CD14-positive monocyte (primary cell): ENCODE data around the gene MAGEC2. TPM values are rescaled to one million over a fixed set of nuclear protein-coding genes. Genes with fewer than 3 reads are reported as not detected.

ENCODE experiments used
- DNase-seq, 3 donors: peaks; one replicate each; pipeline ENCODE4 v3.0.0-alpha.2; 2011 to 2022
- H2AFZ ChIP-seq: 2 replicates; pipeline ENCODE4 v1.6.0; 2012; ENCODE audit warnings: mild to moderate bottlenecking, low read depth, low read length, inconsistent platforms; ENCODE audit not compliant: insufficient read depth, poor library complexity, severe bottlenecking
- H3K27ac ChIP-seq, 2 donors: 1 replicate in 1 of 2; 2 replicates in 1 of 2; pipeline ENCODE4 v1.5.1; 2012 to 2013; ENCODE audit warnings: low read length in 2 of 2, control low read depth in 1 of 2, inconsistent platforms in 1 of 2, low read depth in 1 of 2, mild to moderate bottlenecking in 1 of 2
- H3K27me3 ChIP-seq, 2 donors: one replicate each; pipeline versions ENCODE4 v1.6.0 to v1.6.1; 2011 to 2013; ENCODE audit warnings: low read length in 2 of 2; ENCODE audit not compliant: control insufficient read depth in 2 of 2, insufficient read depth in 2 of 2
- H3K36me3 ChIP-seq, 2 donors: replicated peaks in 1 of 2; 1 replicate in 1 of 2; 2 replicates in 1 of 2; pipeline versions ENCODE4 v1.5.1 to v1.6.1; 2012 to 2013; ENCODE audit warnings: low read length in 2 of 2, control low read depth in 1 of 2, inconsistent platforms in 1 of 2, mild to moderate bottlenecking in 1 of 2; ENCODE audit not compliant: insufficient read depth in 2 of 2, control insufficient read depth in 1 of 2
- H3K4me1 ChIP-seq, 2 donors: 1 replicate in 1 of 2; 2 replicates in 1 of 2; pipeline versions ENCODE4 v1.5.1 to v1.6.1; 2012 to 2013; ENCODE audit warnings: low read length in 2 of 2, control low read depth in 1 of 2, inconsistent platforms in 1 of 2, mild to moderate bottlenecking in 1 of 2, moderate library complexity in 1 of 2; ENCODE audit not compliant: insufficient read depth in 2 of 2, control insufficient read depth in 1 of 2
- H3K4me2 ChIP-seq: replicated peaks from 2 replicates; pipeline ENCODE3; 2012; ENCODE audit warnings: low read length, moderate library complexity, mild to moderate bottlenecking; ENCODE audit not compliant: poor library complexity, severe bottlenecking; ENCODE audit errors: extremely low read depth
- H3K4me3 ChIP-seq, 3 experiments: fragments of 200-600 bp in 1 of 3; sonication (generic) in 1 of 3; replicated peaks in 1 of 3; 1 replicate in 2 of 3; 2 replicates in 1 of 3; pipeline ENCODE4 v1.5.1; 2011 to 2013; ENCODE audit warnings: low read length in 3 of 3, mild to moderate bottlenecking in 3 of 3, control low read depth in 2 of 3, low read depth in 2 of 3, inconsistent platforms in 1 of 3, moderate library complexity in 1 of 3
- H3K79me2 ChIP-seq: 2 replicates; pipeline ENCODE4 v1.6.0; 2012; ENCODE audit warnings: mild to moderate bottlenecking, control low read depth, inconsistent platforms, low read length, moderate library complexity; ENCODE audit not compliant: insufficient read depth
- H3K9ac ChIP-seq: 2 replicates; pipeline ENCODE4 v1.6.0; 2017; ENCODE audit warnings: low read length, mild to moderate bottlenecking; ENCODE audit not compliant: insufficient read depth, poor library complexity, severe bottlenecking
- H3K9me3 ChIP-seq, 2 donors: replicated peaks in 1 of 2; 1 replicate in 1 of 2; 2 replicates in 1 of 2; pipeline versions ENCODE4 v1.5.1 to v1.6.1; 2012 to 2013; ENCODE audit warnings: low read length in 2 of 2, control low read depth in 1 of 2; ENCODE audit not compliant: control insufficient read depth in 1 of 2, insufficient read depth in 1 of 2
- H4K20me1 ChIP-seq: 2 replicates; pipeline ENCODE4 v1.6.0; 2012; ENCODE audit warnings: mild to moderate bottlenecking, low read length, control low read depth, moderate library complexity; ENCODE audit not compliant: insufficient read depth
- H3K27ac Mint-ChIP-seq, 7 donors: one replicate each; pipeline ENCODE4 v1.8.0; 2020; ENCODE audit warnings: mild to moderate bottlenecking in 7 of 7, mixed read lengths in 7 of 7, moderate library complexity in 6 of 7, inconsistent platforms in 2 of 7
- H3K27me3 Mint-ChIP-seq, 3 donors: one replicate each; pipeline ENCODE4 v1.8.0; 2021 to 2022; ENCODE audit warnings: low read depth in 3 of 3, mild to moderate bottlenecking in 3 of 3, mixed read lengths in 3 of 3, moderate library complexity in 3 of 3, inconsistent platforms in 1 of 3
- H3K36me3 Mint-ChIP-seq, 2 donors: one replicate each; pipeline ENCODE4 v1.8.0; 2020; ENCODE audit warnings: mixed read lengths in 2 of 2, inconsistent platforms in 1 of 2, mild to moderate bottlenecking in 1 of 2
- H3K4me1 Mint-ChIP-seq: one replicate; pipeline ENCODE4 v1.8.0; 2020; ENCODE audit warnings: mild to moderate bottlenecking, mixed read lengths
- H3K4me3 Mint-ChIP-seq, 2 donors: one replicate each; pipeline ENCODE4 v1.8.0; 2020; ENCODE audit warnings: mild to moderate bottlenecking in 2 of 2, mixed read lengths in 2 of 2, moderate library complexity in 1 of 2
- H3K9me3 Mint-ChIP-seq, 7 donors: one replicate each; pipeline ENCODE4 v1.8.0; 2020 to 2022; ENCODE audit warnings: mixed read lengths in 7 of 7, mild to moderate bottlenecking in 6 of 7, moderate library complexity in 6 of 7, inconsistent platforms in 2 of 7
- CTCF ChIP-seq: fragments of 200-600 bp; IDR thresholded peaks from one replicate; pipeline ENCODE4 v1.8.0; 2022; ENCODE audit warnings: antibody characterized with exemption, mild to moderate bottlenecking
- WGBS: methylation state at CpG from one replicate; pipeline ENCODE4 v1.1.5; 2013; ENCODE audit warnings: missing lambda C conversion rate; ENCODE audit not compliant: insufficient coverage; 5-methylcytosine and 5-hydroxymethylcytosine counted together
- intact Hi-C, 2 donors: fragments of 100-400 bp; cut with micrococcal nuclease; formaldehyde crosslinking; loops; one replicate each; pipeline versions ENCODE4 v1.15.0 to v1.15.1; 2023
- polyA plus RNA-seq, 3 donors: library from polyadenylated mRNA; depleted of rRNA in 1 of 3; unstranded in 2 of 3; stranded (reverse) in 1 of 3; fragments of 300-500 nt in 2 of 3; fragments of >200 nt in 1 of 3; fragmentation: Illumina TruSeq in 2 of 3; gene quantifications; 1 replicate in 2 of 3; 2 replicates in 1 of 3; pipeline ENCODE4 v1.2.3, GENCODE V29; 2012 to 2021

The MAGEC2 gene
- polyA plus RNA-seq, 3 donors: not detected

DNA sequence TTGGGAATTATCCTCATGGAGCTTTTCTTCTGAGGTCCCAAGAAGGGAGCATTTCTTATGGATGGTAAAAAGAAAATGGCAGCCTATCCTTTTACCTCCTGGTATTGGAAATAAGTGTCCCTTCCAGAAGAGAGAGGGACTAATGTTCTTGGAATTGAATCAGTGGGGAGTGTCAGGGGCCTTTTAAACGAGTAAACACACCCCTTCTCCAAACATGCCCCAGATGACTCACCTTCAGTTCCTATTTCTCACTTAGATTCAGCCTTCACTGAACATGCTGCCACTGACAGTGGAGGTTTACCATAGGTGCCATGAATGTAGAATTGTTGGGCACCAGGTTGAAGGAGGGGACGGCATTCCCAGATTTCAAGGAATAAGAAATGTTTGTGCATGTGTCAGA, 19.0 kb downstream of the MAGEC2 start:
- WGBS: no CpG with 5 or more reads among the region's 2 CpGs
- H4K20me1 ChIP-seq: no peaks in the 10 kb centered on the region
- Mint-ChIP-seq H3K36me3 (no peaks in the 10 kb centered on the region), H3K4me3 (no peak overlapping the region), H3K27ac (no peak overlapping the region), H3K9me3 (peaks cover 0 to 4% (median 1%) of the 10 kb centered on the region in 7 donors), H3K4me1 (no peaks in the 10 kb centered on the region), H3K27me3 (peaks cover 0 to 1% (median 0%) of the 10 kb centered on the region in 3 donors)
- TF ChIP-seq CTCF: no peak
- H3K4me2 ChIP-seq: no peak overlapping the region
- no peaks in the 10 kb centered on the region for H3K9me3 ChIP-seq
- no peaks in the 10 kb centered on the region for H3K36me3 ChIP-seq
- no peak overlapping the region for H3K27ac ChIP-seq
- no peaks in the 10 kb centered on the region for H3K4me1 ChIP-seq
- H3K27me3 ChIP-seq: no peaks in the 10 kb centered on the region
- H3K4me3 ChIP-seq: no peak overlapping the region
- H3K79me2 ChIP-seq: no peaks in the 10 kb centered on the region
- no peak for DNase-seq
- intact Hi-C loops: no loop called here
- H2AFZ ChIP-seq: no peak overlapping the region
- H3K9ac ChIP-seq: no peak overlapping the region

- Histone ChIP-seq H3K4me3 (no peak overlapping the region), H3K9me3 (no peaks in the 10 kb centered on the region), H3K27me3 (no peaks in the 10 kb centered on the region), H3K4me2 (no peak overlapping the region), H3K4me1 (no peaks in the 10 kb centered on the region), H3K27ac (no peak overlapping the region), H3K79me2 (no peaks in the 10 kb centered on the region), H3K36me3 (no peaks in the 10 kb centered on the region), H2AFZ (no peak overlapping the region), H4K20me1 (no peaks in the 10 kb centered on the region), H3K9ac (no peak overlapping the region)
- H3K9me3 Mint-ChIP-seq: peaks cover 0 to 3% (median 2%) of the 10 kb centered on the region in 7 donors
- peaks cover 0 to 1% (median 0%) of the 10 kb centered on the region in 3 donors for H3K27me3 Mint-ChIP-seq
- no peak overlapping the region for H3K4me3 Mint-ChIP-seq
- intact Hi-C loops: no loop called here
- TF ChIP-seq CTCF: no peak
- no peaks in the 10 kb centered on the region for H3K36me3 Mint-ChIP-seq
- no peaks in the 10 kb centered on the region for H3K4me1 Mint-ChIP-seq
- WGBS: no CpG with 5 or more reads among the region's 7 CpGs
- DNase-seq: no peak
- no peak overlapping the region for H3K27ac Mint-ChIP-seq
Observed at GRCh38 chrX:142184756-142185602, 20.1 kb downstream of the MAGEC2 start.
